Calu3 (cell line): ENCODE measurements around the gene PCLAF. TPM values are rescaled to one million over a fixed set of nuclear protein-coding genes. Genes with fewer than 3 reads are reported as not detected.
"Not testable (repeated sequence)": the region's sequence is repeated elsewhere in the genome, so short reads cannot be mapped to it uniquely, and the experiment has no call there.

ENCODE experiments used
- BruUV-seq: library from RNA; stranded (reverse); fragments of 400-500 nt; replicated peaks from 2 replicates; lab custom pipeline; 2021; lab: Mats Ljungman, UMichigan
- CTCF ChIA-PET: fragments of 300-600 bp; sonication (Branson Sonifier 250); formaldehyde crosslinking; loops from one replicate; lab custom pipeline; 2022; ENCODE audit warnings: antibody characterized with exemption; lab: Charles Lee
- DNase-seq: peaks from one replicate; pipeline ENCODE4 v3.0.0; 2022
- H3K27ac Mint-ChIP-seq: one replicate; pipeline ENCODE4 v1.8.0; 2022; ENCODE audit warnings: mixed read lengths; ENCODE audit not compliant: unreplicated experiment
- H3K27me3 Mint-ChIP-seq: one replicate; pipeline ENCODE4 v1.8.0; 2022; ENCODE audit warnings: mixed read lengths; ENCODE audit not compliant: unreplicated experiment
- H3K36me3 Mint-ChIP-seq: one replicate; pipeline ENCODE4 v1.8.0; 2022; ENCODE audit warnings: mild to moderate bottlenecking, moderate library complexity, mixed read lengths; ENCODE audit not compliant: insufficient read depth, unreplicated experiment
- H3K4me1 Mint-ChIP-seq: one replicate; pipeline ENCODE4 v1.8.0; 2022; ENCODE audit warnings: mild to moderate bottlenecking, low read depth, mixed read lengths; ENCODE audit not compliant: unreplicated experiment
- H3K4me3 Mint-ChIP-seq: one replicate; pipeline ENCODE4 v1.8.0; 2022; ENCODE audit warnings: mild to moderate bottlenecking, low read depth, moderate library complexity, mixed read lengths; ENCODE audit not compliant: unreplicated experiment
- H3K9me3 Mint-ChIP-seq: one replicate; pipeline ENCODE4 v1.8.0; 2022; ENCODE audit warnings: low read depth, mixed read lengths; ENCODE audit not compliant: unreplicated experiment
- CTCF ChIP-seq: fragments of 200-600 bp; IDR thresholded peaks from one replicate; pipeline ENCODE4 v1.8.0; 2022; ENCODE audit warnings: antibody characterized with exemption; ENCODE audit not compliant: unreplicated experiment
- intact Hi-C: fragments of 100-400 bp; cut with micrococcal nuclease; formaldehyde crosslinking; loops from one replicate; pipeline ENCODE4 v1.10.0; 2022; ENCODE audit not compliant: unreplicated experiment
- total RNA-seq: library from RNA; stranded (reverse); gene quantifications from 2 replicates; pipeline ENCODE4 v1.2.3, GENCODE V29; 2022

Gene PCLAF
- total RNA-seq, 1 experiment from 2014 or later = 53.0 TPM

- H3K27ac Mint-ChIP-seq = no peak overlapping the region
- H3K4me3 Mint-ChIP-seq = no peak overlapping the region
- DNase-seq = no peak
- no peak for TF ChIP-seq CTCF
- no peaks in the 10 kb centered on the region for H3K27me3 Mint-ChIP-seq
- H3K4me1 Mint-ChIP-seq = no peaks in the 10 kb centered on the region
- intact Hi-C loops = no loop called here
- no peaks in the 10 kb centered on the region for H3K9me3 Mint-ChIP-seq
- H3K36me3 Mint-ChIP-seq = peaks cover 34% of the 10 kb centered on the region
- CTCF ChIA-PET = interaction anchor here (0.6 kb wide), 1 partner anchor 32 kb away, joined by 9 read pairs; no protein-coding TSS in a partner anchor
- BruUV-seq = no TSS peak
These were observed 31.0 kb upstream of the PCLAF start for GRCh38 chr15:64412216-64412615.

GRCh38 chr15:64400583-64400982, 19.3 kb upstream of the PCLAF start:
- BruUV-seq = no TSS peak
- H3K27ac Mint-ChIP-seq = no peak overlapping the region
- H3K9me3 Mint-ChIP-seq = no peaks in the 10 kb centered on the region

GRCh38 chr15:64398575-64398974, 17.3 kb upstream of the PCLAF start:
- Mint-ChIP-seq H3K9me3 (no peaks in the 10 kb centered on the region), H3K4me1 (no peaks in the 10 kb centered on the region), H3K36me3 (peaks cover 68% of the 10 kb centered on the region), H3K27me3 (no peaks in the 10 kb centered on the region), H3K4me3 (no peak overlapping the region), H3K27ac (no peak overlapping the region)
- intact Hi-C loops = no loop called here
- no peak for TF ChIP-seq CTCF
- no peak for DNase-seq
- no TSS peak for BruUV-seq
- CTCF ChIA-PET = interaction anchor here (0.5 to 0.8 kb wide), 5 partner anchors 49 to 1664 kb away, joined by 3 to 6 read pairs (median 3); no protein-coding TSS in a partner anchor

More at GRCh38 chr15:64400583-64400982, 19.3 kb upstream of the PCLAF start:
- Mint-ChIP-seq H3K36me3 (peaks cover 57% of the 10 kb centered on the region), H3K4me3 (no peak overlapping the region), H3K4me1 (no peaks in the 10 kb centered on the region), H3K27me3 (no peaks in the 10 kb centered on the region)
- CTCF ChIA-PET = interaction anchor here (0.7 kb wide), 1 partner anchor 16 kb away, joined by 3 read pairs; no protein-coding TSS in a partner anchor
- DNase-seq = no peak
- intact Hi-C loops = no loop called here
- no peak for TF ChIP-seq CTCF

- Mint-ChIP-seq H3K9me3 (no peaks in the 10 kb centered on the region), H3K4me1 (no peaks in the 10 kb centered on the region), H3K27ac (no peak overlapping the region), H3K36me3 (peaks cover 68% of the 10 kb centered on the region), H3K4me3 (no peak overlapping the region), H3K27me3 (no peaks in the 10 kb centered on the region)
- CTCF ChIA-PET = no interaction called here
- no peak for TF ChIP-seq CTCF
- no TSS peak for BruUV-seq
- no peak for DNase-seq
- intact Hi-C loops = no loop called here
These were observed 15.5 kb upstream of the PCLAF start for GRCh38 chr15:64396789-64397188.

- CTCF ChIA-PET, intact Hi-C loops, H3K4me3 Mint-ChIP-seq, DNase-seq, H3K27me3 Mint-ChIP-seq, H3K9me3 Mint-ChIP-seq, BruUV-seq, H3K27ac Mint-ChIP-seq: not testable (repeated sequence)
- H3K4me1 Mint-ChIP-seq = peaks cover 16% of the 10 kb centered on the region
- peaks cover 49% of the 10 kb centered on the region for H3K36me3 Mint-ChIP-seq
These were observed 11.2 kb upstream of the PCLAF start for GRCh38 chr15:64392471-64392870.
